HG02852 (cell line): ENCODE measurements around the gene ANAPC2.

Source experiments
- ATAC-seq: cut with Tn5 transposase; IDR thresholded peaks from one replicate; pipeline ENCODE4 v1.9.1; 2021; ENCODE audit warnings: mild to moderate bottlenecking, moderate library complexity; ENCODE audit not compliant: unreplicated experiment

ANAPC2 gene

GRCh38 chr9:137194909-137195308 lies 6.5 kb upstream of the ANAPC2 start:
- no peak for ATAC-seq

- ATAC-seq, result no peak
Observed at GRCh38 chr9:137194388-137194787, 6.0 kb upstream of the ANAPC2 start.

GRCh38 chr9:137193771-137194170 lies 5.4 kb upstream of the ANAPC2 start:
- ATAC-seq, result no peak

GRCh38 chr9:137192859-137193258 lies 4.5 kb upstream of the ANAPC2 start:
- no peak for ATAC-seq

GRCh38 chr9:137192448-137192780 lies 4.1 kb upstream of the ANAPC2 start:
- no peak for ATAC-seq

DNA sequence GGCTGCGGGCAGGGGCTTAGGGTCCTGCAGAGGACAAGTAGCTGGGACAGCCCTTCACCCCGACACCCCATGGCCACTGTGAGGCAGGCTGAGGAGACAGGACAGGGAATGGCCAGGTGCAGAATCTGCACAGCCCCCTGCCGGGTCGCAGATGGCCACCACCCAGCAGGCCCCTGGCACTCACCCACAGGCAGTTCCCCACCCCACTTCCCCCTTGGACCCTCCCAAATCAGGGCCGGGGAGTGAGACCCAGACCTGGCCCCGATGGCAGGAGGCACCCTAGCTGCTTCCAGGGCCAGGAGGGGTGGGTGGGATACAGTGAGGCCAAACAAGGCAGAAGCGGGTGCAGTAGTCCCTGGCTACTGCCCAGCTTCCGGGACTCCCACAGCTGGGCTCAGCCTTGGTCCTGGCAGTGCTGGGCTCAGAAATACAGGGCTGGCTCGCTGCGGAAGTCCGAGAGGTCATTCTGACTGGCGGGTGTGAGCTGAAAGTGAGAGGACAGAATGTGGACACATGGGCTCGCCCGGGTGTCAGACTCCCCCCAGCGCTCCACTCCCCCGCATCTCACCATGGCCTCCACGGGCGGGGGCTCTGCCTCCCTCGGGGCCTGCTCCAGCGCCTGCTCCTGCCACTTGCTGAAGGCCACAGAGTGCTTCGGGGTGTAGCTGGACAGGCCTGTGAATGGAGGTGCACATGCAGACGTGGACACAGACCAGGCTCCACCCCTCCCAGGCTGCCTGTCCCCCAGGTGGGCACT lies 3.5 kb upstream of the ANAPC2 start:
- ATAC-seq, result no peak

DNA sequence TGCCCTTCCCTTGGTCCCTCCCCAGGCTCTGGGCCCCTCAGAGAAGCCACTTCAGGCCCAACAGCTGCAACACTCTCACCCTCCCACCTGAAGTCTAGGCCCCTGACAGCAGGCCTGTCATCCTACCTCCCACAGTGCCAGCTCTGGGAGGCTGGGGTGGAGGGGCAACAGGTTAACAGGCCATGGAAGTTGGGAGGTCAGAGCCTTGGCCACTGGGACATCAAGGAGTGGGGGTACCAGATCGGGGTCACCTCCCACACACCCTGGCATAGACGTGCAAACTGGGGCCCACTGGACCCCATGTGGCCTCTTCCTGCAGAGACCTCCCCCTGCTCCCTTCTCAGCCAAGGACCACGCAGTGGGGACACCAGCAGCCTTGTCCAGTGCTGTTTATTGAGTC lies 2.9 kb upstream of the ANAPC2 start:
- no peak for ATAC-seq

DNA sequence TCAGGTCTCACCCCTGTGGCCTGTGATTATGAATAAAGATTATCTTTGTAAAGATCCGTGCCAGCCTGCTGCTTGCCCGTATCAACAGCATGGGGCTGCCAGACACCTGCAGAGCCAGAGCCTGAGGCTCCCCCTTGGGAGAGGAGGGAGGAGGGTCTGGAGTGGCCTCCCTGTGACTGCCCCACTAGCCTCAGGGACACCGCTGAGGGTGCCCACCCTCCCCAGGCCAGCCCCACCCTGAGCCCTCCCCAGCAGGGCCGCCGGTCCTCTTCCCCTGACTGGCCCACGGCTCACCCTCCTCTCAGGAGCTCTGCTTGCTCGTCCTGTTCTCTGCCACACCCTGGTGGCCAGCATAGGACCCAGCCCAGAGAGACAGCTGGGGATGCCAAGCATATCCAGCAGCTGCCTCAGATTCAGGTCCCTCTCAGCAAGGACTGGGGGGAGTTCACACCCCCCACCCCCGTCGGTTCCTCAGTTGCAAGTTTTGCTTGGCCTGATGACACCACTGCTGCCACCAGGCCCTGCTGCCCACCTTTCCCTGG lies 2.0 kb upstream of the ANAPC2 start:
- no peak for ATAC-seq

GRCh38 chr9:137189297-137190295 lies 1.2 kb upstream of the ANAPC2 start:
- no peak for ATAC-seq

GRCh38 chr9:137188086-137188489 lies 272 bp downstream of the ANAPC2 start:
- ATAC-seq, result no peak

- no peak for ATAC-seq
Observed at GRCh38 chr9:137187386-137187785, 974 bp downstream of the ANAPC2 start.

- ATAC-seq, result no peak
Observed at GRCh38 chr9:137186385-137186784, 2.0 kb downstream of the ANAPC2 start.

DNA sequence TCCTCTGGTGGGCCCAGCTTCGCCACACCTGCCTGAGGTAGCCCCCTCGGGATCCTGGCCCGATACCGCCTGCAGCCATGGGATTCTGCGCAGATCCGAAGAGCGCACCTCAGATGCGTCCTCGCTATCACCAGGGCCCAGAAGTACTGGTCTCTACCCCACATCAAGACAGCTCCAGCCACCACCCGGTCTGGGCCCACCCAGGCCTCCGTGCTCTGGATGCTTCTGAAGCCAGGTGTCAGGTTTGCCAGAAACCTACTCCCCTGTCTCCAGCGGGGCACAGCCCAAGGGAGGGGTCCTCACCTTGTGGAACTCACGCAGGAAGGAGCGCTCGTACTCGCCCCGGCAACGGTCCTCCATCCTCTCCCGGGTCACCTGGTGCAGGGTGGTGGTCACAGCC lies 2.4 kb downstream of the ANAPC2 start:
- ATAC-seq, result no peak

- ATAC-seq, result no peak
Observed at GRCh38 chr9:137184881-137185660, 3.3 kb downstream of the ANAPC2 start.

- no peak for ATAC-seq
Observed at GRCh38 chr9:137183980-137184595, 4.3 kb downstream of the ANAPC2 start.

- ATAC-seq, result no peak
Observed at GRCh38 chr9:137182836-137183235, 5.5 kb downstream of the ANAPC2 start.

- ATAC-seq, result no peak
Observed at GRCh38 chr9:137181680-137182079, 6.7 kb downstream of the ANAPC2 start.

DNA sequence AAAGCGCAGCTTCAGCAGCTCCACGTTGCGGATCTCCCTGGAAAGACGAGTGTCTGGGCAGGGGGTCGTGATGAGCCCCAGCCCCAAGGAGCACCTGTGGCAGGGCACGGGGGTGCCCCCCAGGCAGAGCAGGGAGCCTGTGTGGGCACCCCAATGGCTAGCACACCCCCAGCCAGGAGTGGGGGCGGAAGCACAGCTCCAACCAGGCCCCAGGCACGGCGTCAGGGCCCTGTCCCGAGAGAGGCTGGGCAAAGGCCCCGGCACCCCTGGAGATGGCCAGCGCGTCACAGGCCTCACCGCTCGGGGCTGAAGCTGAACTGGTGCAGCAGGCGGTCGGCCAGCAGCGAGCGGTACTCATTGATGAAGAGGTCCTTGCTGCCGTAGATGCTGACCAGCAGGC lies 7.9 kb downstream of the ANAPC2 start:
- no peak for ATAC-seq

- no peak for ATAC-seq
Observed at GRCh38 chr9:137179761-137180160, 8.6 kb downstream of the ANAPC2 start.

DNA sequence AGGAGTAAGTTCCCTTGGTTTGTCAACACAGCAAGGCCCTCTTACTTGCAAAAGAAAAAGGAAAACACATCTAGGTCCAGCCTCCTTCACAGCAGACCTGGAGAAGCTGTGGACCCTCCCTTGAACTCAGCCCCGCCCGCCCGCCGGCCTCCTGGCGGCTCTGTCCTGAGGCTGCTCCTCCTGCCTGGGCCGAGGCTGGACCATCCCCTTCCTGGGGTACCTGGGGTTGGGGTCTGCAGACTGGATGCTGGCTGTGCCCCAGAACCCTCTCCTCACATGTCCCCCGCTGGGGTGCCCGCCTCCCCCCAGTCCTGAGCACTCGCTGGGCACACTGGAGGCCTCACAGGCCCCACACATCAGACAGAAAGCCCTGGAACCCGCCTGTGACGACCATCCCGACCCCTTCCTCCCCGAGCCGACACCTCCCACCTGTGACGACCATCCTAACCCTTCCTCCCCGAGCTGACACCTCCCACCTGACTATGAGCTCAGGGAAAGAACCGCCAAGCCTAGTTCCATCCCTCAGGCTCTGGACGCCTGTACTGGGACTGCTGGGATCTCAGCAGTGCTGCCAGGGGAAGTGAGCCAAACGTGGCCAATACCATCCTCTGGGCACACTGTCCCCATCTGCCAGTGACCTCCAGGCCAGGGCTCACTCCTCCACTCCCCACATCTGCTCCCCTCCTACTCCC lies 9.3 kb downstream of the ANAPC2 start:
- ATAC-seq, result no peak
